ENCODE measurements around the gene NCOA5.
A peak's percentile ranks its signal among the peaks of the same experiment; 100 is the strongest.

NCOA5 gene

GRCh38 chr20:46085179-46085851, 4.4 kb downstream of the NCOA5 start (continued):
- TF ChIP-seq ZNF792 (tag by site-specific recombination; IDR thresholded peaks at IDR 0.05) (no peak), BCL6B (tag by site-specific recombination; IDR thresholded peaks at IDR 0.05) (peak; percentile 40; the same call in 1 of the 2 replicates), CTCF (tag by site-specific recombination; IDR thresholded peaks at IDR 0.05) (no peak), ZNF114 (tag by site-specific recombination; IDR thresholded peaks at IDR 0.05) (no peak), HOXC10 (CRISPR knock-in tag; IDR thresholded peaks at IDR 0.05) (no peak), ZNF623 (tag by site-specific recombination; IDR thresholded peaks at IDR 0.05) (no peak), SCRT2 (tag by site-specific recombination; IDR thresholded peaks at IDR 0.05) (peak; percentile 28; the same call in 1 of the 2 replicates), ZNF560 (tag by site-specific recombination; IDR thresholded peaks at IDR 0.05; ENCODE audit: borderline replicate concordance) (no peak), ZNF335 (tag by site-specific recombination; conservative IDR thresholded peaks at IDR 0.05) (peak; percentile 78), ZNF174 (tag by site-specific recombination; IDR thresholded peaks at IDR 0.05) (no peak), ZNF510 (tag by site-specific recombination; IDR thresholded peaks at IDR 0.05; ENCODE audit: insufficient replicate concordance) (no peak), ZBTB7A (tag by site-specific recombination; IDR thresholded peaks at IDR 0.05; ENCODE audit: low read depth) (no peak), KLF16 (tag by site-specific recombination; IDR thresholded peaks at IDR 0.05) (peak; percentile 91), IKZF3 (tag by site-specific recombination; IDR thresholded peaks at IDR 0.05) (peak; percentile 89), ZNF530 (tag by site-specific recombination; IDR thresholded peaks at IDR 0.05; ENCODE audit: low read depth) (no peak), FEZF1 (tag by site-specific recombination; IDR thresholded peaks at IDR 0.05) (peak; percentile 92), SCRT1 (tag by site-specific recombination; IDR thresholded peaks at IDR 0.05; ENCODE audit: borderline replicate concordance) (peak; percentile 75; the same call in 1 of the 2 replicates), KLF1 (tag by site-specific recombination; IDR thresholded peaks at IDR 0.05) (peak; percentile 99), ZNF791 (tag by site-specific recombination; IDR thresholded peaks at IDR 0.05) (peak; percentile 49; the same call in 1 of the 2 replicates), ZNF19 (tag by site-specific recombination; IDR thresholded peaks at IDR 0.05; ENCODE audit: low read depth) (no peak), ZNF184 (tag by site-specific recombination; IDR thresholded peaks at IDR 0.05) (no peak), OVOL3 (tag by site-specific recombination; IDR thresholded peaks at IDR 0.05) (peak; percentile 96), ZNF658 (tag by site-specific recombination; IDR thresholded peaks at IDR 0.05) (no peak), ZFP69B (tag by site-specific recombination; IDR thresholded peaks at IDR 0.05) (peak; percentile 85), ZNF202 (tag by site-specific recombination; IDR thresholded peaks at IDR 0.05; ENCODE audit: borderline replicate concordance) (no peak), ZNF274 (IDR thresholded peaks at IDR 0.05; ENCODE audit: low read length) (no peak), ZNF274 (tag by site-specific recombination; IDR thresholded peaks at IDR 0.05; ENCODE audit: borderline replicate concordance) (no peak), GLIS2 (tag by site-specific recombination; IDR thresholded peaks at IDR 0.05) (peak; percentile 50; the same call in 1 of the 2 replicates), ZNF132 (tag by site-specific recombination; IDR thresholded peaks at IDR 0.05; ENCODE audit: borderline replicate concordance) (no peak), RBAK (tag by site-specific recombination; IDR thresholded peaks at IDR 0.05) (no peak), ZNF654 (tag by site-specific recombination; IDR thresholded peaks at IDR 0.05; ENCODE audit: low read depth) (no peak), ZNF830 (tag by site-specific recombination; IDR thresholded peaks at IDR 0.05; ENCODE audit: low read depth) (no peak), ZNF677 (tag by site-specific recombination; IDR thresholded peaks at IDR 0.05) (no peak), ZNF571 (tag by site-specific recombination; IDR thresholded peaks at IDR 0.05) (no peak), ZNF549 (tag by site-specific recombination; IDR thresholded peaks at IDR 0.05) (no peak)
- TF ChIP-seq, protein P1, sequence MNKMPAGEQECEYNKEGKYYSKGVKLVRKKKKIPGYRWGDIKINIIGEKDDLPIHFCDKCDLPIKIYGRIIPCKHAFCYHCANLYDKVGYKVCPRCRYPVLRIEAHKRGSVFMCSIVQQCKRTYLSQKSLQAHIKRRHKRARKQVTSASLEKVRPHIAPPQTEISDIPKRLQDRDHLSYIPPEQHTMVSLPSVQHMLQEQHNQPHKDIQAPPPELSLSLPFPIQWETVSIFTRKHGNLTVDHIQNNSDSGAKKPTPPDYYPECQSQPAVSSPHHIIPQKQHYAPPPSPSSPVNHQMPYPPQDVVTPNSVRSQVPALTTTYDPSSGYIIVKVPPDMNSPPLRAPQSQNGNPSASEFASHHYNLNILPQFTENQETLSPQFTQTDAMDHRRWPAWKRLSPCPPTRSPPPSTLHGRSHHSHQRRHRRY (tag by site-specific recombination; IDR thresholded peaks at IDR 0.05), result no peak
- TF ChIP-seq, protein P2, sequence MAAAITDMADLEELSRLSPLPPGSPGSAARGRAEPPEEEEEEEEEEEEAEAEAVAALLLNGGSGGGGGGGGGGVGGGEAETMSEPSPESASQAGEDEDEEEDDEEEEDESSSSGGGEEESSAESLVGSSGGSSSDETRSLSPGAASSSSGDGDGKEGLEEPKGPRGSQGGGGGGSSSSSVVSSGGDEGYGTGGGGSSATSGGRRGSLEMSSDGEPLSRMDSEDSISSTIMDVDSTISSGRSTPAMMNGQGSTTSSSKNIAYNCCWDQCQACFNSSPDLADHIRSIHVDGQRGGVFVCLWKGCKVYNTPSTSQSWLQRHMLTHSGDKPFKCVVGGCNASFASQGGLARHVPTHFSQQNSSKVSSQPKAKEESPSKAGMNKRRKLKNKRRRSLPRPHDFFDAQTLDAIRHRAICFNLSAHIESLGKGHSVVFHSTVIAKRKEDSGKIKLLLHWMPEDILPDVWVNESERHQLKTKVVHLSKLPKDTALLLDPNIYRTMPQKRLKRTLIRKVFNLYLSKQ (tag by site-specific recombination; IDR thresholded peaks at IDR 0.05; ENCODE audit: borderline replicate concordance), result no peak

Measured in HEK293 (cell line).